EL (cell line): Measurements from ENCODE around the gene HSDL1.

Experiments used
- DNase-seq: peaks from one replicate; pipeline ENCODE4 v3.0.0-alpha.2; 2016

Gene HSDL1

GRCh38 chr16:84175350-84176081 lies 30.5 kb upstream of the HSDL1 start:
- no peak for DNase-seq

- DNase-seq: no peak
Measured at GRCh38 chr16:84174396-84174795, 29.4 kb upstream of the HSDL1 start.

DNA sequence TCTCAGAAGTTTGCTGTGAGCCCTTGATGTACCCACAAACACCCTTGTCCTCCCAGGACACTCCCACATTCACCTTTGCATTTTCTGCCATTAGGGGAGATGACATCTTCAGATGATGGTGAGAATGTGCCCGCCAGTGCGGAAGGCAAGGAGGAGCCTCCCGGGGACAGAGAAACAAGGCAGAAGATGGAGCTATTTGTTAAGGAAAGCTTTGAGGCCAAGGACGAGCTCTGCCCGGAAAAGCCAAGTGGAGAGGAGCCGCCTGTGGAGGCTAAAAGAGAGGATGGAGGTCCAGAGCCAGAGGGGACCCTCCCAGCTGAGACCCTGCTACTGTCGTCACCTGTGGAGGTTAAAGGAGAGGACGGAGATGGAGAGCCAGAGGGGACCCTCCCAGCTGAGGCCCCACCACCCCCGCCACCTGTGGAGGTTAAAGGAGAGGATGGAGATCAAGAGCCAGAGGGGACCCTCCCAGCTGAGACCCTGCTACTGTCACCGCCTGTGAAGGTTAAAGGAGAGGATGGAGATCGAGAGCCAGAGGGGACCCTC lies 24.9 kb upstream of the HSDL1 start:
- no peak for DNase-seq

DNA sequence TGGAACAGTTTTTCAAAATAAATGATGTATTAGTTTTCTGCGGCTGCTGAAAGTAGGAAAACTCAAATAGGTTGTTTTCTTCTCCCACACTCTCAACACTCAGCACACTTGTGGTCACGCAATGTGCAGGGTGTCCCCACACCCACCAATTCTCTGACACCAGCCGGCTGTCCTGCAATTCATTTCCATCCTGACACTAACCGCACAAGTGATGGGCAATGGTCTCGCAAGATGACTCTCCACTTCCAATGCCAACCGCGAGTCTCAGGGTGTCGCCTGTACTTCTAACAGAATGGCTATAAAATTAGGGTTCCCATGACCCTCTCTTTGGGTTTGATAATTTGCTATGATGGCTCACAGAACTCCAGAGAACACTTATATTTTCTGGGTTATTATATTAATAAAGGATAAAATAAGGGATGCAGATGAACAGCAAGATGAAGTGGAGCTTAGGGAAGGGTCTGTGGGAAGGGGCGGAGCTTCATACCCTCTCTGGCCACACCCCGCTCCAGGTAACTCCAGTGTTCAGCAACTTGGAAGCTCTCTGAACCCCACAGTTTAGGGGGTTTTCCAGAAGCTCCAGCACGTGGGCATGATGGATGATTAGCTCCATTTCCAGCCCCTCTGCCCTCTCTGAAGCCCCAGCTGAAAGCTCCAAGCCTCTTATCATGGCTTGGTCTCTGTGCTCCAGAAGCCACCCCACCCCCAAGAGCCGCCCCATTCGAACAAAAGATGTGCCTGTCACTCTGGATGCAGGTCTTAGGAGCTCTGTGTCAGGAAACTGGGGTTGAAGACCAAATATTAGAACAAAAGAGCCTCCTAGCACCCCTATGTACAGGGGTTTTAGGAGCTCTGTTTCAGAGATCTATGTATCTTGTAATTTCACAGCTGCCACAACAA lies 22.1 kb upstream of the HSDL1 start:
- DNase-seq: no peak

- no peak for DNase-seq
Measured at GRCh38 chr16:84165746-84166145, 20.8 kb upstream of the HSDL1 start.

DNA sequence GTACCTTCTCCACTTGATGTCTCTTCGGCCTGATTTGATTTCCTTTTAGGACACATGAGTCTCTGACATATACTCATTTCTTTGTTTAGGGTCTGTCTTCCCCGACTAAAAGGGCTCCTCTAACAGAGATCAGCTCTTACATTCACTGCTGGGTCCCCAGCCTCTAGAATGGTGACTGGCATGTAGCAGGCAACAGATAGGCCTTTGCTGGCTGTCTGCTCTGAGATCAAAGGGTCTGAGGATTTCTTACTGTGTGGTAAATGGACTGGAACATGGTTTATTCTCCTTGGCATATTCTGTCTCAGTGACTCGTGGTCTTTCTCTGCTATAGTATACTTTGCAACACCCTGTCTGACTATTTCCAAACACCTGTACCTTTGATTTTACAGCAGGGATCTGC lies 16.8 kb upstream of the HSDL1 start:
- DNase-seq: no peak

- no peak for DNase-seq
Measured at GRCh38 chr16:84161037-84161436, 16.1 kb upstream of the HSDL1 start.

GRCh38 chr16:84159800-84160199 lies 14.8 kb upstream of the HSDL1 start:
- DNase-seq: no peak

DNA sequence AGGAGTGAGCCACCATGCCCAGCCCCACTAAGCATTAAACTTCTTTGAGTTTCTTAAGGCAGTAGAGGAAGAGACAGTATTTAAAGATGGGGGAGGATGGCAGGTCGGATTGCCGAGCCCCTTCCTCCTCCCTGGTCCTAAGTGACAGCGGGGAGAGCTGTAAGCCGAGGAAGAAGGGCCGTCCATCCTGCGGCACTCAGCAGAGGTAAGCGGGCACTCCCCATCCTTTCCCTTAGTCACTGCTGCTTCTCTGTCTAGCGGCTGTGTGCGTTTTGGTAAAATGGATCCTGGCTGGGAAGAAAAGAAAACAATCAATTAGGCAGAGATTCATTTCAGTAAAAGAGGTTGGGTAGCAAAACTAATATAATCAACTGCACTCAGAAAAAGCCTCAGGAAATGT lies 14.0 kb upstream of the HSDL1 start:
- no peak for DNase-seq

DNA sequence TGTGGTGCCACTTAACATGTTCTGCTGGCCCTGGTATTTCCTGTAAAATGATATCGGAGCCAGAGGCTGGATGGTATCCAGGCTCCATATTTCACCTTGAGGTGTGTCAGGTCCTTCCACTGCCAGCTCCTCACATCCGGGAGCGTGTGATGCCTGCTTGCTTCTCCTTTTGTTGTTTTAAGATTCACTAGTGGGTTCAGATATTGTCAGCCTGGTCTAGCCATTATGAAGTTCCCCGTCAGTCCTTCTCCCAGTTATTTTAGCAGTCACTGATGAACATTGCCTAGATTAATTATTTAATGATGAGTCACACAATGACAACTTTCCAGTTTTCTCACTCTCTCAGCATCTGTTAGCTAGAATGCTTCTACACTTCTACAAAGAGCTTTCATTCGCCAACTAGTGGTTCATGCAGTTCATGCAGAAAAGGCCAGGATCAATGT lies 11.4 kb upstream of the HSDL1 start:
- DNase-seq: peak; percentile 14

GRCh38 chr16:84155771-84156170 lies 10.8 kb upstream of the HSDL1 start:
- DNase-seq: no peak

DNA sequence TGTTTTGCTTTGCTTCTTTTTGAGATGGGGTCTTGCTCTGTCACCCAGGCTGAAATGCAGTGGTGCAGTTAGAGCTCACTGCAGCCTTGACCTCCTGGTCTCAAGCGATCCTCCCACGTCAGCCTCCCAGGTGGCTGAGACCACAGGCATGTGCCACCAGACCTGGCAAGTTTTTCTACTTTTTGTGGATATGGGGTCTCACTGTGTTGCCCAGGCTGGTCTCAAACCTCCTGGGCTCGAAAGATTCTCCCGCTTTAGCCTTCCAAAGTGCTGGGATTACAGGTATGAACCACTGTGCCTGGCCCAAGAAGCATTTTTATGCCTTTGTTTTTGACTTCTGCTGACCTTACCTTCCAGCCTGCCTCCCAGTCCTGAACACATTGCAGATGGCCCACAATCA lies 10.2 kb upstream of the HSDL1 start:
- no peak for DNase-seq

DNA sequence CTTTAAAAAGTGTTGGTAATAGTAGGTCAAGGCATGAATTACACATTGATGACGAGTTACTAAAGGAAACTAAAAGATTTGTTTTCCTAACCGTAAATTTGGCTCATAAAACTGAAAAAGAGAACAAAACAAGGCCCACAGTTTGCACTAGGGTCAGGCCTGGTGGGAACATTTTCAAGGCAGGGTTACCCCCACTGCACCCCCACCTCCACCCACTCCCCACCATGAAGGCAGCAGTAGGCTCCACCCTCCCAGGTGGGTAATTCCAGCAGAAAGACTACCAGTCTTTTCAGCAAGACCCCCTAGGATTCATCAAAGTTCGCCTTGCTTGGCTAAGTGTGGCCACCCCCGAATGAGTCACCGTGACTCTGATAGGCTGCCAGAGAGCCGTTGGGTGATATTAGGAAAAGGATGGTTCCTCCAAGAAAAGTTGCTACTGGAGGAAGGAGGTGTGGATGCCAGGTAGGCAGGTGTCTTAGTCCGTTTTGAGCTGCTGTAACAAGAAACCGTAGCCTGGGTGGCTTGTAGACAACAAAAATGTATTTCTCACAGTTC lies 8.8 kb upstream of the HSDL1 start:
- DNase-seq: peak; percentile 19

- DNase-seq: no peak
Measured at GRCh38 chr16:84150926-84151325, 5.9 kb upstream of the HSDL1 start.

DNA sequence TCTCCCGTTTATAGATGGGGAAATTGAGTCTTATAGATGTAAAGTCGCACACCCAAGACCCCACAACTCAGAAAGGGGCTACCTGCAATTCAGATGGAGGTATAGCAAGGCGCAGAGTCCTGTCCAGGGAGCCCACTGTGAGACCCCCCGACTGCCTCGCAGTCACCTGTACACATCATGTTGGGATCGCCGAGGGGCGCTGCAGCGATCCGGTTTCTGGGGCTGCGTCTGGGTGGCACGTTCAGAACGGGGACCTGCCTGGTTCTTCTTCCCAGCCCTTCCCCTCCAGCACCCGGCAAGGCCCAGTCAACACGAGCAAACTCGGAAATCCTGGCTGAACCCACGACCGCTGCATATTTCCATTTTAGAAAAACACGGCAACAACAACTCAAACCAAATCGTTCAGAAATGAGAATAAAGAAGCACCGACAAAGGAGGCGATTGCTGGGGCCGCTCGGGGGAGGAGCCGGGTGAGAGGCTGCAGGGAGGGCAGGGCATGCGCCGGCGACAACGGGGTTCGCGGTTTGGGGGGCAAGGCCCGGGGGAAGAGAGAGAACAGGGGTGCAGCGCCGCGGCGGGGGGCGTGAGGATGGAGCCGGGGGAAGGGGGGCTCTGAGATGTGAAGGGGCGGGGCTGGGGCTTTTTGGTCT lies 643 bp downstream of the HSDL1 start:
- DNase-seq: peak; percentile 31

GRCh38 chr16:84143784-84144199 lies 1.2 kb downstream of the HSDL1 start:
- no peak for DNase-seq

DNA sequence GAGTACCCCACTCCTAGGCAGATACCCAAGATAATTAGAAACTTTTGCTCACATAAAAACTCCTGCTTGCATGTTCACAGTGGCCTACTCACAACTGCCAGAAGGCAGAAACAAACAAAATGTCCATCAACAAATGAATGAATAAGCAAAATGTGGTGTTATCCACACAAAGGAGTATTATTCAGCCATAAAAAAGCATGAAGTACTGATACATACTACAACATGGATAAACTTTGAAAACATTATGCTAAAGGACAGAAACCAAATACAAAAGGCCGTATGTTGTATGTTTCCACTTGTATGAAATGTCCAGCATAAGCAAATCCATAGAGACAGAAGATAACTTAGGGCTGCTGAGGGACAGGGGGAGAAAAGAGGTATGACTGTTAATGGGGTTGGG lies 1.9 kb downstream of the HSDL1 start:
- no peak for DNase-seq

- DNase-seq: no peak
Measured at GRCh38 chr16:84141143-84141670, 3.8 kb downstream of the HSDL1 start.

DNA sequence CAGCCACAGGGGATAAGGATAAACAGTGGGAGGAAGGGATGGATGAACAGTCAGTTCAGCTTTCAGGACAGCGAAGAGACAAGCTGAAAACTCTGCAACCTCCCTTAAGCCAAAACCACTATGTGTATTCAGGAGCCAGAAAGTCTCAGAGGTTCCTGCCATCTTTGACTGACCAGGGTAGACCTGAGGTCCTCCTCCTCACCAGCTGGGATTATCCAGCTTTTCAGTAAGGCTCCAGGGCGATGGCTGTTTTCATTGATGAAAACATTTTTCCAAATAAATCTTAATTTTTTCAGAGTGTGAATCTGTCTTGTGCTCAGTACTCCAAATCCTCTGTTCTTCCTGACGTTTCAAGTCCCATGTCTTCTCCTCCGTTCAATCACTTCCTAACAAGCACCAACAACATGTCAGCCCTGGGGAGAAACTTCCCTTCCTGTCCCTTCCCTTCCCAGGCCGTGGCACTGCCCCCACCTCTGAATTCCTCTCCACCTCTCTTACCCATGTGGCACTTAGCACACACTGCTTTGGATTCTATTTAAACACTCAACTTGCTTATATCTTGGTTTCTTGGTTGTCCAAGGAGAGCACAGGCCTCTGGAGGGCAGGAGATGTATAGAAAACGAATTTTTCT lies 5.2 kb downstream of the HSDL1 start:
- no peak for DNase-seq

DNA sequence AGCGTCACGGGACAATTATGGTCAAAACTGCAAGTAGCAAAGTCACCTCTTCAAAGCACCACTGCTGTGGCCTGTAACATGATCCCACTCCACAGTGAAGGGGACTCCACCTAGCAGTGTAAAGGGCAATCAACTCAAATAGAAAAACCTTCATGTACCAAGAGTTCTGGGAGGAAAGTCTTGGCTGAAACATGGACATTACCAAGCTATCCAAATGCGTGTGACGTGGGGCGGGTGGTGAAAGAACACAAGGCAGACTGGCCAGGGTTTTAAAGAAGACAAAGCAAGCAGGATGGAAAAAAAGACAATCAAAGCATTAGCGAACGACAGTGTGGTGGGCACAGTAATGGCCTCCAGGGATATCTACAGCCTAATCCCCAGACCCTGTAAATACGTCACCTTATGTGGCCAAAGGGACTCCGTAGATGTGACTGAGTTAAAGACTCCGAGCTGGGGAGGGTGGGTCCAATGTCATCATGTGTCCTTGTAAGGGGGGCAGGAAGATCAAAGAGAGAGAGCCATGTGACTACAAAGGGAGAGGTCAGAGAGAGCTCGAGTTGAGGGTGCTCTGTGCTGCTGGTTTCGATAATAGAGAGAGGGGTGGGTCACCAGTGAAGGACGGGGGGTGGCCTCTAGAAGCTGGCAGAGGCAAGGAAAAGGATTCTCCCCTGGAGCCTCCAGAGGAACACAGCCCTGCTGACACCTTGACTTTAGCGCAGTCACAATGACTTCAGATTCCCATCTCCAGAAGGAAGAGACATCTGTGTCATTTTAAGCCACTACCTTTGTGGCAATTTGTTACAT lies 6.0 kb downstream of the HSDL1 start:
- DNase-seq: no peak

GRCh38 chr16:84138500-84138823 lies 6.5 kb downstream of the HSDL1 start:
- no peak for DNase-seq
